ENCODE data around the gene PSG4.
"Not testable (repeated sequence)": the region's sequence is repeated elsewhere in the genome, so short reads cannot be mapped to it uniquely, and the experiment has no call there.

GRCh38 chr19:43215881-43216280 is 10.4 kb upstream of the PSG4 start:
- not testable (repeated sequence) for TF ChIP-seq TCF12 (IDR thresholded peaks at IDR 0.05; ENCODE audit: low read depth, low read length); SUZ12 (IDR thresholded peaks at IDR 0.05; ENCODE audit: low read length); MAX (IDR thresholded peaks at IDR 0.05); CTCF (IDR thresholded peaks at IDR 0.05; ENCODE audit: control extremely low read depth in 1 of 3, insufficient read depth in 1 of 3, low read depth in 1 of 3, low read length in 3 of 3); MAFK (IDR thresholded peaks at IDR 0.05; ENCODE audit: low read depth, low read length); JUN (IDR thresholded peaks at IDR 0.05; ENCODE audit: low read depth, low read length); POLR2A (IDR thresholded peaks at IDR 0.05; ENCODE audit: control extremely low read depth in 1 of 2, low read depth in 2 of 2, low read length in 2 of 2)
